HG02798 (cell line): ENCODE measurements around the gene TMEM270.
"Not testable (repeated sequence)": the region's sequence is repeated elsewhere in the genome, so short reads cannot be mapped to it uniquely, and the experiment has no call there.

ENCODE experiments used
- ATAC-seq: cut with Tn5 transposase; IDR thresholded peaks from one replicate; pipeline ENCODE4 v1.9.1; 2021; ENCODE audit warnings: mild to moderate bottlenecking; ENCODE audit not compliant: unreplicated experiment, poor library complexity

Gene TMEM270

DNA sequence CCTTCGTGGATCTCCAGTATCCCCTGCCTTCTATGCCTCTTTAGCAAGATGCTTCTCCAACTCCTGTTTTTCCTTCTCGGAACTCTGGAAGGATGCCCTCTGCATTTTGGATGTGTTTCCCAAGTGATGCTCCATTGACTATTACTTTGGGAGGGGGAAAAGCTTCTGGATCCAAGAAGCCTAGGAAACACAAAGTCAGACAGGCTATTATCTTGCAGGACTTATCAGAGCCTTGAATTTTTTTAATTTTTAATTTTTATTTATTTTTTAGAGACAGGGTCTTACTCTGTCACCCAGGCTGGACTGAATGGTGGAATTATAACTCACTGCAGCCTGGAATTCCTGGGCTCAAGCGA lies 21.1 kb downstream of the TMEM270 start:
- no peak for ATAC-seq

DNA sequence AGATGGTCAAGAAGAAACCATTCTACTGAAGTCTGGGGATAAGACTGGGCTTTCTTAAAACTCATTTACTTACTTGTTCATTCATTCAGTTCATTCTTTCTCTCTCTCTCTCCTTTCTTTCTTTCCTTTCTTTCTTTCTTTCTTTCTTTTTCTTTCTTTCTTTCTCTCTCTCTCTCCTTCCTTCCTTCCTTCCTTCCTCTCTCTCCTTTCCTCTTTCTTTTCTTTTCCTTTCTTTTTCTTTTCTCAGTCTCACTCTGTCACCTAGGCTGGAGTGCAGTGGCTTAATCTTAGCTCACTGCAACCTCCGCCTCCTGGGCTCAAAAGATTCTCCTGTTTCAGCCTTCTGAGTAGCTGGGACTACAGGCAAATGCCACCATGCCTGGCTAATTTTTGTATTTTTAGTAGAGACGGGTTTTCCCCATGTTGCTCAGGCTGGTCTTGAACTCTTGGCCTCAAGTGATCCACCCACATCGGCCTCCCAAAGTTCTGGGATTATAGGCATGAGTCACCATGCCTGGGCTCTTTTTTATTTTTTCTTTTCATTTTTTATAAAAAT lies 24.0 kb downstream of the TMEM270 start:
- ATAC-seq = not testable (repeated sequence)

DNA sequence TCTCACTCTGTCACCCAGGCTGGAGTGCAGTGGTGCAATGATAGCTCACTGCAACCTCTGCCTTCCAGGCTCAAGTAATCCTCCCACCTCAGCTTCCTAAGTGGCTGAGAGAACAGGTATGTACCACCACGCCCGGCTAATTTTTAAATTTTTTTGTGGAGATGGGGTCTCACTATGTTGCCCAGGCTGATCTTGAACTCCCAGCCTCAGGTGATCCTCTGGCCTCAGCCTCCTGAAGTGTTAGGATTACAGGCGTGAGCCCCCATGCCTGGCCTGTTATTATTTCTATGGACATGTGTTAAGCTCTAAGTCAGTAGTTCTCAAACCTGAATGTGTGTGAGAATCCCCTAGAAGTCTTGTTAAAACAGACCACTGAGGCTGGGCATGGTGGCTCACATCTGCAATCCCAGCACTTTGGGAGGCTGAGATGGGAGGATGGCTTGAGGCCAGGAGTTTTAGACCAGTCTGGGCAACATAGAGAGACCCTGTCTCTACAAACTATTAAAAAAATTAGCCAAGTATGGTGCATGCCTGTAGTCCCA lies 24.5 kb downstream of the TMEM270 start:
- ATAC-seq = no peak

DNA sequence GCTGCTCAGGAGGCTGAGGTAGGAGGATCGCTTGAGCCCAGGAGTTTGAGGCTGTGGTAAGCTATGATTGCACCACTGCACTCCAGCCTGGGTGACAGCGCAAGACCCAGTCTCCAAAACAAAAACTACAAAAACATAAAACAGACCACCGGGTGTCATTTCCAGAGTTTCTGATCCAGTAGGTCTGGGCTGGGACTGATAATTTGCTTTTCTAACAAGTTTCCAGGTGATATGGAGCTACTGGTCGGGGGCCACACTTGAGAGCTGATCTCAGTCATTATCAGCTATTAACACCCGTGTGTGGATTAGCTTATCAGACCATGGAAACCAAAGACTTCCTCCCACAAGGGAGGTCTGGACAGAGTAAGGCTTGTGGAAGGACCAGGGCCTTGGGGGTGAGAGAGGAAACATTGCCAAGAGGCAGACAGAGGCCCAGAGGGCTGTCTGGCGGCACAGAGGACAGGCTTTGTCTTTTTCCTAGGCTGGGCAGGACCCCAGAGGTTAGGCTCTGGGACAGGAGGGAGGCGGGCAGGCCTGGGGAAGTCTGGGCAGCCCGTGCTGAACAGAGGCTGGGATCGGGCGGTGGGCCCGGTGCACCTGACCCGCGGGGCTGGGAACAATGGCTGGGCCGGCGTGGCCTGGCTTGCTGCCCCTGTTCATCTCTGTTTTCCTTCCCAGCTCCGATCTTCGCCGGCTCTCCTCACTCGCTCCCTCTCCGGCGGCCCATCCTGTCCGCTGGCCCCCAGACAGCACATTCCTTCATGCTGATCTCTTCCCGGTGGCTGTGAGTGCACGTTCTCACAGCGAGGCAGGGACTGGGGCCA lies 25.2 kb downstream of the TMEM270 start:
- no peak for ATAC-seq

DNA sequence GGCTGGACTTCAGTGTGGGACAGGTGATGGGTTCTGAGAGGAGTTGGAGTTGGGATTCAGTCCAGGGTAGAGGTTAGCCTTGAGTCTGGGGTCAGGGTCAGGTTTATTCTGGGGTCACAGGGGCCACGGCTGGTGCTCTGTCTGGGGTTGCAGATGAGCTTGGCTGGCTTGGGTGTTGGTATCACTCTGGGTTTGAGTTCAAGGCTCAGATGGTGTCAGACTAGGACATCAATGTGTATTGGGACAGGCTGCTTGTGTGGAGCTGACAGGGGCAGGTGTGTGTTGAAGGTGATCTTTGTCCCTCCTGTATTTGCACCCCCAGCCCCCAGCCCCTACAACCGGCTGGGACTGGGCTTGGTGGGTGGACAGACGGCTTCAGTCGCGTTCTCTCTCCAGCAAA lies 26.8 kb downstream of the TMEM270 start:
- ATAC-seq = no peak

DNA sequence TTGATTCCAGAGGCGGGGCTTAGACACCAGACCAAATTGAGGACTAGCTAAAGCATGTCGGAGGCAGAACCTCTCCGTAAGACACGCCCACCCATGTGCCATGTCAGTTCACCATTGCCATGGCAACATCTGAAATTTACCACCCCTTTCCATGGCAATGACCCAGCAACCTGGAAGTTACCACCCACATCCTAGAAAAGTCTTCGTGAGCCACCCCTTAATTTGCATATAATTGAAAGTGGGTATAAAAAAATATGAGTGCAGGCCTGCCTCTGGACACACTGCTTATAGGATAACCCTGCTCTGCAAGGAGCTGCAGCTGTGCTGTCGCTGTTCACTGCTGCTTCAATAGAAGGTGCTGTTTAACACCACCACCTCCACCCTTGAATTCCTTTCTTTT lies 28.0 kb downstream of the TMEM270 start:
- no peak for ATAC-seq

DNA sequence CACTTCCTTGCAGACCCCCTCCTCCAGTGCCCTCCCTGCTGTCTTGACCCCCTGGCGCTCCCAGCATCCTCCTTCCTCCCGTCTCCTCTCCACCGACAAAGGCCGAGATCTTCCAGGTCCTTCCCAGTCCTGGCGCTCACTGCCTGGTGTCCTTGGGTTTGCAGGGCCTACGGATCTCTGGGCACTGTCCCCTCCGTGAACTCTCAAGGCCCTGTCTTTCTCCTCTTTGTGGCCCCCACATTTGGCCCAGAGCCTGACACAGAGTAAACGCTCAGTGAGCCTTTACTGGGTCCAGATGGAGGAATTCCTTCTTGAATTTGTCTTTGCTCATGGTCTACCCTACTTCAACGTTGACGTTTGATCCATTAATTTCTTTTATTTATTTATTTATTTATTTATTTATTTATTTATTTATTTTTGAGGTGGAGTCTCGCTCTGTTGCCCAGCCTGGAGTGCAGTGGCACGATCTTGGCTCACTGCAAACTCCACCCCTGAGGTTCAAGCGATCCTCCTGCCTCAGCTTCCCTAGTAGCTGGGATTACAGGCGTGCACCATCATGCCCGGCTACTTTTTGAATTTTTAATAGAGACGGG lies 29.7 kb downstream of the TMEM270 start:
- ATAC-seq = no peak

DNA sequence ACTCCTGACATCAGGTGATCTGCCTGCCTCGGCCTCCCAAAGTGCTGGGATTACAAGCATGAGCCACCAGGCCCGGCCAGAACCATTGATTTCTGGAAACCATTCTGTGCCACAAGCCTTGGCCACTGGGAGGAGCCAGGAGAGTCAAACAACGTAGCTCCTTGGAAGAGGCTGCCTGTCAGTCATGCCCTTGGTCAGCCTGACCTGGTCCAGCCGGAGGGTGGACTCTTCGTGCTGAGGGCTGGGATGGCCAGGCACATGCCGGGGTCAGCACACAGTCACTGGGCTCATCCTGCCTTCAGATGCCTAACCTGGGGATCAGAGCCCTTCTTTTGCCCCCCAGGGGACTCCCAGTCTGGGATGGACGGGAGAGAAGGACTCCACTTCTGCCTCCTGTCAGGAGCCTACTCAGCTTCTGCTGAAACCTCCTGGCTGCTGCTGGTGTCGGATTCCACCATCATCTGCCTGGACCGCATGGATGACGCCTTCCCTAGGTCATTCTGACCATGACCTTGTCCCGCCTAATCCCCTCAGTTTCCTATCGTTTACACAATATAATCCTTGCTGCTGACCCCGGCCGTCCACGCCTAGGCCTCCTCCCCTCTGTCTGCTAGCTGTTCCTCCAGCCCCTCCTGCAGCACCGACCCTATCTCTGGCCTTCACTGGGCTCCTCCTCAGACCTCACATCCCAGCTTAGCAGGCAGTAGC lies 30.4 kb downstream of the TMEM270 start:
- no peak for ATAC-seq

DNA sequence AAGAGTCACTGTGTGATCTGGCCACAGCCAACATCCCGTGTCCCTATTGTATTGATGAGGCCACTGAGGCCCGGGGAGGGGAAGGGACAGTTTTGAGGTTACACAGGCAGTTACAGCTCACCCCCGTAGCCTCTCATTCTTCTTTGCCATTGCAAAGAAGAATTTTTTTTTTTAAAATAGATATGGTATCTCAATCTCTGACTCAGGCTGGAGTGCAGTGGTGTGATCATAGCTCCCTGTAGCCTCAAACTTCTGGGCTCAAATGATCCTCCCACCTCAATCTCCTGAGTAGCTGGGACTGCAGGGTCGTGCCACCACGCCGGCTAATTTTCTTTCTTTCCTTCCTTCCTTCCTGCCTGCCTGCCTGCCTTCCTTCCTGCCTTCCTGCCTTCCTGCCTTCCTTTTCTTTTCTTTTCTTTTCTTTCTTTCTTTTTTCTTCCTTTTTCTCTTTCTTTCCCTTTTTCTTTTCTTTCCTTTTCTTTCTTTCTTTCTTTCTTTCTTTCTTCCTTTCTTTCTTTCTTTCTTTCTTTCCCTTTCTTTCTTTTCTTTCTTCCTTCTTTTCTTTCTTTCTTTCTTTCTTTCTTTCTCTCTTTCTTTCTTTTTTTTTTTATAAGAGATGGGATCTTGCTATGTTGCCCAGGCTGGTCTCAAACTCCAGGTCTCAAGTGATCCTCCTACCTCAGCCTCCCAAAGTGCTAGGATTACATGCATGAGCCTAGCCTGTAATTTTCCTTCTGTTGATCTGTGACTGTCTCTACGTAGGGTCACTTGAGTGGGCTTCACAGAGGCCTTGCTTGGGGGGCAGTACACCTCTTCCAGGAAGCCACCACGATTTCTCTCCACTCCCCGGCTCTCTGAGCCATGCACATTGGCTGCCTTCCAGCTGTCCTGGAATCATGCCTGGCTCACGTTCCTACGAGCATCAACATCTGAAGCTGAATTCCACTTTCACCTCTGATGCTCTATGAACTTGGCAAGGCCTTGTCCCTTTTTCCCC lies 31.3 kb downstream of the TMEM270 start:
- no peak for ATAC-seq

DNA sequence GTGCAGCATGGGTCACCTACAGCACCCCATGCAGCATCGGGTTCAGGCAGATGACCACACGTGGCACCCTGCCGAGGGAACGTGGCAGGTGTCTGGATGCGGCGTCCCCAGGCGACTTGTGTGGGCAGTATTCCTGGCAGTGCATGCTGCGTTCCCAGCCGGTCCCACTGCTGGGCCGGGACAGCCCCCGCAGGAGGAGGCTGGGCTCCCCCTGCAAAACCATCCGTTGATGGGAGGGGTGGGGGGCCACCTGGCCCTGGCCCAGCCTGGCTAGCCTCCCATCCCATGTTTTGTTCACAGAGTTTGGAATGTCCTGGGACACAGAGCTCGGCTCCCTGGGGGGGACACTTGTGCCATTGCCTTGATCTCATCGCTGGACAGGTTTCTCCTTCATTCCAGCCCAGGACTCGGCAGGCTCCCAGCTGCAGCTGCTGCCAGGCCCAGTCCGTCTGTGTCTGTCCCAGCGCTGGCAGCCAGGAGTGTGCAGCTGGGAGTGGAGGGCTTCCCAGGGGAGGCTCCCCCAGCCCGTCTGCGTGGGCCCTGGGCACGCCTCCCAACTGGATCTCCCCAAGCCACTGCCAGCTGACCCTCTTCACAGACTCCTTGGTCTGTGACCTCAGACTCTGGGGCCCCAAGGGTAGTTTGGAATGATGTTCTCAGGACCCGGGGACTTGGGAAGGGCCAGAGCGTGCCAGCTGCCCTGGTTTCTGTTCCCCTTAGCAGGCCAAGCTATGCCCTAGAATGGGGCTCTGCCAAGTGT lies 32.6 kb downstream of the TMEM270 start:
- ATAC-seq = no peak

DNA sequence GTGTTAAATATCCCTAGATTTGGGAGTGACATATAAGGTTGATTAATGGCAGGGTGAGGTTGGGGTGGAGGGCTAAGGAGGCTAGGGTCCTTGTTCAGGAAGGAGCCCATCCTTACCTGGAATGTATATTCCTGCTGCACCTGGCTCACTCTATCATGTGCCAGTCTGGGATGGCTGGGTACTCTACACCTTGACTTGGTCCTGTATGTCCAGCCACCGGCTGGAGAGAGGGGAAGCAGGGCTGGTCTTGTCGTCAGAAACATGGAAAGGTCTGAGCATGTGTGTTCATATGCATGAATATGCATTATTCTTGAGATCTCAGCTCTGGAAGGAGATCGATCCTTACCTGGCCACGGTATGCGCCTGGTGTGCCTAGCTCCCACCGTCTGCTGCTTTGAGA lies 33.2 kb downstream of the TMEM270 start:
- ATAC-seq = no peak

DNA sequence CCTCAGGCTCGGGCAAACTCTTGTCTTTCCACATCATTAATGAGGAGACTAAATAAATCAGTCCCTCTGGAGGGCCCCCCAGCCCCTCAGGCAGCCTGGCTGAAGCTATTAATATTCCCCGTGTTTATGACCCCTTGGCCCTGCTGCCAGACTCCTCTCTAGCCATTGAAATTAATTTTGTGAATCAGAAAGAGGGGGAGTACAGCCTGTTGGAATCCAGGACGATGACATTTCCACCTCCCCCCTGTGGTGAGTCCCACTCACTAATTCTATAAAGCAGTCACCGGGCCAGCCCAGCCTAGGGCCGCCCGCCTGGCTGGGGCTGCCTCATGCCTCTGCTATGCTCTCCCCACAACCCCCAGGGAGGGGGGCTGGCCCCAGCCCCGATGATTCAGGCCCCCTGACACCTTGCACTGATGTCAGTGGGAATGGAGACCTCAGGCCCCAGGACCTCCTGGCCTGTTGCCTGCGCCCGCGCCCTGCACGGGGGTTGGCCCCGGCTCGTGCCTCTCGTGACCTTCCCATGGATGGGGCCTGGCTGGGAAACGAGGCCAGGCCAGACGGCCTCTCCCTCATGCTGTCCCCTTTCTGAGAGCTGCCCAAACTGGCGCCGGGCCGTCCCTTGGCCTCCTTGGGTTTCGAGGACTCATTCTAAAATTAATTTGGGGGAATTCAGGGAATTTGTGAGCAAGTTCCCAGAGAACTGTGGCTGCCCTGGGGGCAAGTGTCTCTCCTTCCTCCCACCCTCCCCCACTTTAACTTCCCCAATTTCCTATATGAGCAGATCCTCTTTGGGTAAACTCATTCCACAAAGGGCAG lies 34.0 kb downstream of the TMEM270 start:
- ATAC-seq = no peak

DNA sequence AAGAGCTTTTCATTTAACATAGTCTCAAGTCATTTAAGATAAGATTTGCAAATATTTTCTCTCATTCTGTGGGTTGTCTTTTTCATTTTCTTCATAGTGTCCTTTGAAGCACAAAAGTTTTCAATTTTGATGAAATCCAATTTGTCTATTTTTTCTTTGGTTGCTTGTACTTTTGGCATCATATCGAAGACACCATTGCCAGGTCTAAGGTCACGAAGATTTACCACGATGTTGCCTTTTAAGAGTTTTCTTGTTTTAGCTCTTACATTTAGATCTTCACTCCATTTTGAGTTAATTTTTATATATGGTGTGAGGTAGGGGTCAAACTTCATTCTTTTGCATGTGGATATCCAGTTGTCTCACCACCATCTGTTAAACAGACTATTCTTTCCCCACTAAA lies 34.7 kb downstream of the TMEM270 start:
- ATAC-seq = no peak

DNA sequence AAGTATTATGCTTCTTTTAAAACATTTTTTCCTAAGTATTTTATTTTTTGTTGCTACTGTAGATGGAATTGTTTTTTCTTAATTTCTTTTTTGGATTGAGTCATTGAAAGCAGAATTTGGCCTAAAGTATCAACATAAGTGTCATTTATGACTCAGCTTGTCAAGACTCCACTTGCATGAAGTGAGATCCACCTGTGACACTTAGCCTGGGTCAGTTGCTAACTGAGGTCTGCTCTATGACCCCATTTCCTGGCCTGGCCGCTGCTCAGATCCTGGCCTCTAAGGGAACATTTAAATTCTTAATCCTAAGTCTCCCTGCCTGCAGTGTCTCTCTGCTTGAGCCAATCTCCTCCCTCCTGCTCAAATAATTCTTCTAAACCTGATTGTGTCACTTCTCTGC lies 35.5 kb downstream of the TMEM270 start:
- ATAC-seq = peak; percentile 33

DNA sequence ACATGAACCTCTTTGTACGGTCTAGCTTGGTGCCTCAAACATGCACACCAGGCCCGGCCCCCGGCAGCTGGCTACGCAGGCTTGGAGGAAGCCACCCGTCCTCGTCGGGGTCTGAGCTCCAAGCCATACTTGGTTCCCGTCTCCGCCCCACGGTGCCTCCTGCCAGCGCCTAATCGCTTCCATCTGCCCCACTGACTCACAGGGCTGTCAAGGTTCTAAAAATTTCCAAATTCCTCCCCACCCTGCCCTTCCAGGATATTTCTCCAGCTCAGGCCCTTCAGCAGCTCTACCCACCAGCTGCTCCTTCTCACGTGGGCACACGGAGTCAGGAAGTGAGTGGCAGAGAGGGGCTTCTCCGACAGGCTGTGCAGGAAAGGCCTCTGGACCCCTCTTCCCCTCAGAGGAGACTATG lies 38.8 kb downstream of the TMEM270 start:
- no peak for ATAC-seq

DNA sequence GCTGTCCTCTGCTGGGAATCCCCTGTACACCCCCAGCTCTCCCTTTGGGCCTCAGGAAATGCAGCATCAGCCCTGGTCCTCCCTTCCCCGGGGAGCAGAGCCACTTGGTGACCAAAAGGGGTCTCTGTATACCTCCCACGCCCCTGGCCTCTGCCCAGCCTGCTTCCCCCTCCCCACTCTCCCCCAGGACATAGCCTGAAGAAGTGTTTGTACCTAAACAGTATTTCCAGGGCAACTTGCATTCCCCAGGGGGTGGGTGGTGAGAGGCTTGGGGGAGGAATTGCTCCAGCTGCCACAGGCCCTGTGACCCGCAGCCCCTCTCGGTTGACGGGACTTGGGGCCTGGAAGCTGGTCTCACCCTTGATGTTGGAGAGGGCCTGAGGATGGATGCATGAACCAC lies 39.3 kb downstream of the TMEM270 start:
- no peak for ATAC-seq

DNA sequence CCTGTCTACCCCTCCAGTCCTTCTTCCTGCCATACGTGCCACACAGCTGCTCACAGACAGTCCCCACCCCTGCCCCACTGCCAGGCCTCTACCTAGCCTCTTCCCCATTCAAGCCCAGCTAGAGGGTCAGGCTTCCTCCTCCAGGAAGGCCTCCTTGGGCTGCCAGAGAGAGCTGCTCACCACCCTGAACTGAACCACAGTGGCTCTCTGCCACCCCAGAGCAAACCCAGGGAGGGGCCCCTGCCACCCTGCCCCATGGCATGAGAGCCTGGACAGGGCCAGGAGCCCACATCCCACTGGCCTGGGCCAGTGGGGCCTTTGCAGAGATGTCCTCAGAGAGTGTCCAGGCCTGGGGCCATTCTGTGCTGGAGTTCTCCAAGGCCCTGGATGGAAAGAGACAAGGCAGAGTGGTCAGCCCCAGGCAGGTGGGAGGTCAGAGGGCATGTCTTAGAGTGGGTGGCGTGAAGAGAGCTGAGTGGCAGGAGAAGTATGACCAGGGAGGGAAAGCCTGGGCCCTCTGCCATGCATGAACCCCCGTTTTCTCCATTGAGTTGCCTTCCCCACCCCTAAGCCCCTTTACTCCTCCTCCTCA lies 40.4 kb downstream of the TMEM270 start:
- no peak for ATAC-seq
